HG03175 (cell line): ENCODE results near the gene BACE2.
"Not testable (repeated sequence)": the region's sequence is repeated elsewhere in the genome, so short reads cannot be mapped to it uniquely, and the experiment has no call there.

Source experiments
- ATAC-seq: cut with Tn5 transposase; IDR thresholded peaks from one replicate; pipeline ENCODE4 v1.9.1; 2021; ENCODE audit warnings: mild to moderate bottlenecking, moderate library complexity; ENCODE audit not compliant: unreplicated experiment

Gene BACE2

GRCh38 chr21:41182547-41182946 lies 14.6 kb downstream of the BACE2 start:
- no peak for ATAC-seq

- no peak for ATAC-seq
These were observed 15.6 kb downstream of the BACE2 start for GRCh38 chr21:41183575-41183974.

DNA sequence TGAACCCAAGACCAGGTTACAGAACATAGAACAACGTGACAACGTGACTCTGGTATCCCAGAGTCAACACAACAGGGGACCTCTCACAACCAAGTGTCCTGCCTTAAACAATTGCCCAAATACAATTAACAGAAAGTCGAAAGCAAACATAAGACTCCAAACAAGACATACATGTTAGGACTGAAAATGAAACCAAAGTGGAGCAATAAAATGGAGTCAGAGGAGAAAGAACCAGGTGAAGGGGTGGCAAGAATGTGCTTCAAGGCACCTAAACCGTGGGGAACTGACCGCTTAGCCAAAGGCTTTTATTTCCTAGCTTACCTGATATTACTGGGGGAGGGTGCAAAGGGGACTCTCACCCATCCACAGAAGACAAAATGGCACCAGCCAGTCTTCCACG lies 17.8 kb downstream of the BACE2 start:
- no peak for ATAC-seq

DNA sequence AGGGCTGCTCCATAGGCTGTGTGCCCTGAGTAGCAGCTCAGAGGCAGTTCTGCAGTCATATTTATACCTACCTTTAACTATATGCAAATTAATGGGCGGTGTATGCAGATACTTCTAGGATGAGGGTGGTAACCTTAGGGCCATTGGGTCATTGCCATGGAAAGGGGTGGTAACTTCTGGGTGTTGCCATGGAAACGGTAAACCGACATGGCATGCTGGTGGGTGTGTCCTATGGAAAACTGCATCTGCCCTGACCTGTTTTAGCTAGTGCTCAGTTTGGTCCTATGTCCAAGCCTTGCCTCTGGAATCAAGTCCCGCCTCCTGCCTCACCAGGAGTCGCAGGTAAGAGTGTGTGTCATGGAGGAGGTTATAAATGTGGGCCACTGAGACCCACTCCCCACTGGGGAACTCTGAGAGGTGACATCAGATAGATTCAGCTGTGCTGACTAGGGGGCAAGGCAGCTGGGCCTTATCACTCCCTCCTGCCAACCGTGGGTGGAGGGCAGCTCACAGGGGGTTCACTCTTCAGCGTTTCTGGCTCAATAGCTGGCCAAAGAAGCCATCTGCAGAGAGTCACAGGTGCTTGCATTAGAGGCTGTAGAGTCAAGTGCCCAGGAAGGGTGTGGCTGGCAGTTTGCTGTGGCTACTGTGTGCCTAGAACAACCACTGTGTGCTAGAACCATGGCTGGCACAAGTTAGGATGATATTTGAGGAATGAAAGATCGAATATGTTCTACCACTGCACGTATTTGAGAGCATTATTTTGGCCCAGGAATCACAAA lies 19.0 kb downstream of the BACE2 start:
- ATAC-seq, result no peak

- ATAC-seq, result no peak
These were observed 19.6 kb downstream of the BACE2 start for GRCh38 chr21:41187537-41188025.

GRCh38 chr21:41188486-41189149 lies 20.7 kb downstream of the BACE2 start:
- no peak for ATAC-seq

DNA sequence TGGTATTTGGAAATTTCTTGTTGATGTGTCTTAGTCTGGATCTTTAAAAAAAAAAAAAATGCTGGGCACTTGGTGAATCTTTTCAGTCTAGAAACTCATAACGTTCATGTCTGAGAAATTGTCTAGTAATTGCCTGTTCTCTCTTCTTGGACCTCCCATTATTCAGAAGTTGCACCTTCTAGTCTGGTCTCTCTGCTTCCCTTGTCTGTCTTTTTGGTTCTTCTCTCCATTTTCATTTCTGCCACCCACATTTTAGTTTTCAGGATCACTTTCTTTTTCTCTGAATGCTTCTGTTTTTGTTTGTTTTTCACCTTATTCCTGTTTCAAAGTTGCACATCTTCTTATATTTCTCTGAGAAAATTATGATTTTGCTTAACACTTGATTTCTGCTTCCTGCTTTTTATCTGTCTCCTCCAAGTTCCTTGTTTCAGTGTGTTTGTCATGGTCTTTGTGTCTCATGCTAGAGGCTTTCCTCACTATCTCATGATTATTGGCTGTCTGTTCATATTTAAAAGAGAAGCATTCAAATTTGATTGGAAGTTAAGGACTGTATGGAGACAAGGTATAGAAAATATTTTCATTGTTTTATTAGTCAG lies 21.3 kb downstream of the BACE2 start:
- no peak for ATAC-seq

- ATAC-seq, result not testable (repeated sequence)
These were observed 24.6 kb downstream of the BACE2 start for GRCh38 chr21:41192552-41192951.

DNA sequence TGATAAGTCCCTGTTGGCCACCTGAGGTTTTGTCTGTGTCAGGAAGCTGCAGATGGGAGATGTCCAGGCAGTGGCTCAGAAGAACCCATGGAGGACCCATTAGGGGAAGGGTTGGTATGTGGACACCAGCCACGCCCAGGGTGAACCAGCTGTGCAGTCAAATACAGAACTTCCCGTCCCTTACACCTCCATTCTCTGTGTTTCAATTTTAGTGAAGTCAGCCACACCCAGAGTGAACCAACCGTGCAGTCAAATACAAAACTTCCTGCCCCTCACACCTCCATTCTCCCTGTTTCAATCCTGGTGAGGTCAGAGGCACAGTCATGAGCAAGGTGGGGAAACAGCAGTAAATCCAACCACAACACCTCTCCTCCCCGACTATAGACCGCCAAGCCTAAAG lies 27.4 kb downstream of the BACE2 start:
- no peak for ATAC-seq

- ATAC-seq, result no peak
These were observed 29.0 kb downstream of the BACE2 start for GRCh38 chr21:41196993-41197392.

GRCh38 chr21:41197582-41197981 lies 29.6 kb downstream of the BACE2 start:
- ATAC-seq, result no peak

GRCh38 chr21:41198647-41199046 lies 30.7 kb downstream of the BACE2 start:
- ATAC-seq, result not testable (repeated sequence)

- ATAC-seq, result no peak
These were observed 31.2 kb downstream of the BACE2 start for GRCh38 chr21:41199123-41199522.

- ATAC-seq, result no peak
These were observed 31.6 kb downstream of the BACE2 start for GRCh38 chr21:41199588-41199987.

GRCh38 chr21:41201385-41201784 lies 33.4 kb downstream of the BACE2 start:
- ATAC-seq, result no peak

GRCh38 chr21:41204736-41205135 lies 36.8 kb downstream of the BACE2 start:
- ATAC-seq, result no peak

GRCh38 chr21:41207401-41208375 lies 39.7 kb downstream of the BACE2 start:
- ATAC-seq, result no peak

GRCh38 chr21:41208376-41208763 lies 40.4 kb downstream of the BACE2 start:
- no peak for ATAC-seq

DNA sequence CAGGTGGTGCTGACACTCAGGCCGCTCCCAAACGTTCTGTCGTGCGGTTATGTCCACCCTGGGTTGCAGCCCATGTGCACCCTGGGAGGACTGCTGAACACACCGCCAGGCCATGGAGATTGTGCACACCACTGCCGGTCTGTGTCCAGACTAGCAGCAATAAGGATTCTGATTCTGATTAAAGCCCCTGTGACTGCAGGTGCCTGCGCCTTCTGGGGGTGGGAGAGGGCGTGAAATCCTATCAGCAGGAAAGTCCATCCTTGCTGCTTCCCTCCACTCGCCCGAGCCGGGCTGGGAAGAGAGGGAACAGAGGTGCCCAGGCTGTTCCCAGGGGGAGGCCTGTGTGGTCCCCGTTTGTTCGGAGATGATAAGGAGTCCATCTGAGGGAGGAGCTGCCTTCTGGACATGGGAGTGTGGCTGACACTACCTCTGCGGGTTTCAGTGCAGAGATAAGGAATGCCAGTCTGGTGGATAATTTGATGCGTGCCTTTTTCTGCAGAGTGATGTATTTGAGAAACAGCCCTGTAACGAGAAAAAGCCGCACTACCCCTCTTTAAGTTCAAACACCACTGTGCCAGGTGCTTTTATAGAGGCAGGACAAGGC lies 41.2 kb downstream of the BACE2 start:
- no peak for ATAC-seq

- ATAC-seq, result no peak
These were observed 42.6 kb downstream of the BACE2 start for GRCh38 chr21:41210426-41211059.
